ENCODE data around the gene CORO7.
A peak's percentile ranks its signal among the peaks of the same experiment; 100 is the strongest.

Gene CORO7

DNA sequence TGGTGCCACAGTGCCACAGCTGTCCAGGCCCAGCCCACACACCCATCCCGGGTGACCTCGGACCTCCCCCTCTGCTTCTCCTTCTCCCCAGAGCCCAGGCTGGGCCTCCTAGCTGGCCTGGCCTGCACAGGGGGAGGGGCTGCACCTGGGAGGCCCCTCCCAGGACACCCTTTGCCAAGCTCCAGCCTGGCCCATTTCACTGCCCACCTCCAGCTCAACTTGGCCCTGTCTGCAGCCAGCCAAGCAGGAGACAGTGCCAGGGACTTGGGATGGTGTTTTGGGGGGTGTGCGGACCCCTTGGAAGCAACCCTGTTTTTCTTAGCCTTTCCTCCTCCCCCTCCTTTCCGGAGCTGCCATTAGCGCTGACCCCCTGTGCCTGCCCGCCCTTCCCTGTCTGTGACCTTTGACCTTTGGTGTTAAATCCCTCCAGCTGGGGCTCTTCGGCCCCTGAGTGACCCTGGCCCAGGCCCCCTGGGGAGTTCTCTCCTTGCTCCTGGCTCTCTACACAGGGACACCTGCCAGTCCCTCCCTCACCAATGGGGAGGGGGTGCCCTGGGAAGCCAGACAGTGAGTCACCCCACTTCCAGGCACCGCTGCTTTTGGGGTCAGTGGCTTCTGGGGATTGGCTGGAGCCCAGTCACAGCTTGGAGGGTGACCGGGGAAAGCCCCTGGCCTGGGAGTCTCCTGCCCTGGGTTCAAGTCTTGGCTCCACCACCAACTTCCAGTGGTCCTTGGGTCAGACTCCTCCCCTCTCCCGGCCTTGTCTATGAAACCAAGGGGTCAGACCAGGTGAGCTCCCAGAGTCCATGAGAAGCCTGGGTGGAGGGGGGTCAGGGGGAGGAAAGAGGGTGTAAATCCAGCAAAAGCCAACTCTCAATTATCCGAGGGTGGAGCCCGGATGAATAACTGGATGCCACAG, 98.6 kb downstream of the CORO7 start:
- Histone ChIP-seq H3F3A (ENCODE audit: control insufficient read depth, insufficient read depth) (peaks cover 5% of the 10 kb centered on the region; the same call in 1 of the 2 replicates), H4K20me1 (ENCODE audit: control insufficient read depth, insufficient read depth, low read depth, low read length) (no peaks in the 10 kb centered on the region), H3K9me2 (replicated peaks; ENCODE audit: control insufficient read depth, low read length) (no peaks in the 10 kb centered on the region), H3K4me3 (ENCODE audit: low read length) (no peak overlapping the region), H3K27ac (ENCODE audit: low read depth, low read length) (no peak overlapping the region), H3K36me3 (ENCODE audit: control insufficient read depth, low read length) (no peaks in the 10 kb centered on the region), H3K79me2 (ENCODE audit: control insufficient read depth, low read length) (no peaks in the 10 kb centered on the region), H3K4me1 (ENCODE audit: control insufficient read depth, low read length) (peaks cover 33% of the 10 kb centered on the region), H3K4me2 (ENCODE audit: low read length) (no peak overlapping the region), H3K9me3 (ENCODE audit: control insufficient read depth, insufficient read depth, low read length) (no peaks in the 10 kb centered on the region), H3K27me3 (ENCODE audit: control insufficient read depth, low read length) (peaks cover 59% of the 10 kb centered on the region)
- TF ChIP-seq, protein P1, sequence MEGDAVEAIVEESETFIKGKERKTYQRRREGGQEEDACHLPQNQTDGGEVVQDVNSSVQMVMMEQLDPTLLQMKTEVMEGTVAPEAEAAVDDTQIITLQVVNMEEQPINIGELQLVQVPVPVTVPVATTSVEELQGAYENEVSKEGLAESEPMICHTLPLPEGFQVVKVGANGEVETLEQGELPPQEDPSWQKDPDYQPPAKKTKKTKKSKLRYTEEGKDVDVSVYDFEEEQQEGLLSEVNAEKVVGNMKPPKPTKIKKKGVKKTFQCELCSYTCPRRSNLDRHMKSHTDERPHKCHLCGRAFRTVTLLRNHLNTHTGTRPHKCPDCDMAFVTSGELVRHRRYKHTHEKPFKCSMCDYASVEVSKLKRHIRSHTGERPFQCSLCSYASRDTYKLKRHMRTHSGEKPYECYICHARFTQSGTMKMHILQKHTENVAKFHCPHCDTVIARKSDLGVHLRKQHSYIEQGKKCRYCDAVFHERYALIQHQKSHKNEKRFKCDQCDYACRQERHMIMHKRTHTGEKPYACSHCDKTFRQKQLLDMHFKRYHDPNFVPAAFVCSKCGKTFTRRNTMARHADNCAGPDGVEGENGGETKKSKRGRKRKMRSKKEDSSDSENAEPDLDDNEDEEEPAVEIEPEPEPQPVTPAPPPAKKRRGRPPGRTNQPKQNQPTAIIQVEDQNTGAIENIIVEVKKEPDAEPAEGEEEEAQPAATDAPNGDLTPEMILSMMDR (IDR thresholded peaks at IDR 0.05; ENCODE audit: low read depth, low read length, poor library complexity, severe bottlenecking) = no peak
- TF ChIP-seq EZH2phosphoT487 (IDR thresholded peaks at IDR 0.05; ENCODE audit: borderline replicate concordance, low read length) = no peak

DNA sequence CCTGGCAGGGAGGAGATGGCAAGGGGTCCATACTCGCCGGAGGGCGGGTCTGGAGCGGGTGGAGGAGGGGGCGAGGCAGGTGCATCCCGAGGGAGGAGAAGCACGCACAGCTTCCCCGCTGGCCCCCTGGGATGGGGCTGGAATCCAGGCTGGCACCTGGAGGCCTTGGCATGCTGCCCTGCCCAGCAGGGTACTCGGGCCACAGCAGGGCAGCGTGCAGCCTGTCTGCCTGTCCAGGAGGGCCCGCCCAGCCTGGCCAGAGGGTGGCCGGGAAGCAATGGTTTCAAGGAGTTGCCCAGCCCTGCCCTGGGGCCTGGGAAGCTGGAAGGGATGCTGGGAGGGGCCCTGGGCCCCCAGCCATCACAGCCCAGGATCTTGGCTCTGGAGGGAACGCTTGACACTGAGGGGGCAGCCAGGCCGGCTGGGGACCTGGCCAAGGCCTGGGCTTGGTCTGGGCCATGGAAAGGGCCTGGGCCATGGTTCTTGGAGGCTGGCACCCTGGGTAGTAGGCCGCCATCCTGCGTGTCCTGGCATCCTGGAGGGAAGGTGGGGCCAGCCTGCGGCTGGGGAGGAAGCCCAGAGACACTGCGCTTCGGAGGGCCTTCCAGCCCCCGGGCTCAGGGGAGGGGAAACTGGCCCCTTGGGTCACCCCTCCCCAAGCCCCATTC, 99.4 kb downstream of the CORO7 start:
- H3K4me1 ChIP-seq (ENCODE audit: control insufficient read depth, low read length) = peaks cover 33% of the 10 kb centered on the region
- H3F3A ChIP-seq (ENCODE audit: control insufficient read depth, insufficient read depth) = peaks cover 5% of the 10 kb centered on the region; the same call in 1 of the 2 replicates
- no peaks in the 10 kb centered on the region for H3K79me2 ChIP-seq (ENCODE audit: control insufficient read depth, low read length)
- no peaks in the 10 kb centered on the region for H3K9me3 ChIP-seq (ENCODE audit: control insufficient read depth, insufficient read depth, low read length)
- peaks cover 59% of the 10 kb centered on the region for H3K27me3 ChIP-seq (ENCODE audit: control insufficient read depth, low read length)
- TF ChIP-seq, protein P1 (IDR thresholded peaks at IDR 0.05; ENCODE audit: low read depth, low read length, poor library complexity, severe bottlenecking) = no peak
- no peak for TF ChIP-seq EZH2phosphoT487 (IDR thresholded peaks at IDR 0.05; ENCODE audit: borderline replicate concordance, low read length)
- no peaks in the 10 kb centered on the region for H3K36me3 ChIP-seq (ENCODE audit: control insufficient read depth, low read length)
- no peak overlapping the region for H3K27ac ChIP-seq (ENCODE audit: low read depth, low read length)
- peak overlapping the region; percentile 59 for H3K4me2 ChIP-seq (ENCODE audit: low read length)
- no peaks in the 10 kb centered on the region for H4K20me1 ChIP-seq (ENCODE audit: control insufficient read depth, insufficient read depth, low read depth, low read length)
- no peaks in the 10 kb centered on the region for H3K9me2 ChIP-seq (replicated peaks; ENCODE audit: control insufficient read depth, low read length)
- H3K4me3 ChIP-seq (ENCODE audit: low read length) = peak overlapping the region; percentile 56

DNA sequence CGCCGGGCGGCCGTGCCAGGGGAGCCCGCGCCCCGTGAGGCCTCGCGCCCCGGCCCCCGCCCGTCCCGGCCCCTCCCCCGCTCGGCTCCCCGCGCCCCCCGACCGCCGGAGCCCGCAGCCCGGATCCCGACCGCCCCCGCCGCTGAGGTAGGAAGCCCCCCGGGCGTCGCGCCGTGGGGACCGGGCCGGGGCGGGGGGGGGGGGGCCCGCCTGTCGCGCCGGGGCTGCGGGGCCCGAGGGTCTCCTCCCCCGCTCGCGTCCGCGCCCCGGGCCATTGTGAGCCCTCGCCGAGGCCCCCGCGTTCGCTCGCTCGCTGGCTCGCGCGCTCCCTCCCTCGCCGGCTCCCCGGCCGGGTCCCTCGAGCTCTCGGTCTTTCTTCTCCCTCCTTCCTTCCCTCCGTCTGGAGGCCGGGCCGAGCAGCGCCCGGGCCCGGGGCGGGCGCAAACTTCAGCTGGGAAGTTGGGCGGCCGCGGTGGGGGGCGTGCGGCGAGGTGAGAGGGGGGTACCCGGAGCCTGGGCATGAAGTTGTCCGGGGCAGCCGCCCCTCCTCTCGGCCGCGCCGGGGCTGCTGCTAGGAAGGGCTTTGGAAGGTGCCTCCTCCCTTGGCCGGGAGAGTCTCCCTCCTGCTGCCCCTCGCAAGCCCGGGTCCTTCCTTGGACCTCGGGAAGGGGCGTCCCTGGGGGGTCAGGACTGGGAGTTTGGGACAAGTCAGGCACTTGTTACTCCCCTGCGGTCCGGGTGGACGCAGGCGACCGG, 100.1 kb downstream of the CORO7 start:
- Histone ChIP-seq H3K27me3 (ENCODE audit: control insufficient read depth, low read length) (peaks cover 59% of the 10 kb centered on the region), H3K9me2 (replicated peaks; ENCODE audit: control insufficient read depth, low read length) (no peaks in the 10 kb centered on the region), H3K79me2 (ENCODE audit: control insufficient read depth, low read length) (no peaks in the 10 kb centered on the region), H3K36me3 (ENCODE audit: control insufficient read depth, low read length) (no peaks in the 10 kb centered on the region), H3K9me3 (ENCODE audit: control insufficient read depth, insufficient read depth, low read length) (no peaks in the 10 kb centered on the region), H3K27ac (ENCODE audit: low read depth, low read length) (no peak overlapping the region), H3K4me2 (ENCODE audit: low read length) (peak overlapping the region; percentile 59), H3K4me1 (ENCODE audit: control insufficient read depth, low read length) (peaks cover 33% of the 10 kb centered on the region), H4K20me1 (ENCODE audit: control insufficient read depth, insufficient read depth, low read depth, low read length) (no peaks in the 10 kb centered on the region), H3K4me3 (ENCODE audit: low read length) (peak overlapping the region; percentile 56), H3F3A (ENCODE audit: control insufficient read depth, insufficient read depth) (peaks cover 5% of the 10 kb centered on the region; the same call in 1 of the 2 replicates)
- TF ChIP-seq, protein P1 (IDR thresholded peaks at IDR 0.05; ENCODE audit: low read depth, low read length, poor library complexity, severe bottlenecking) = no peak
- TF ChIP-seq EZH2phosphoT487 (IDR thresholded peaks at IDR 0.05; ENCODE audit: borderline replicate concordance, low read length) = peak; percentile 64; the same call in 1 of the 2 replicates

Measured in DOHH2 (cell line).